GM23338 (cell line): Measurements from ENCODE around the gene FGF2.

ENCODE experiments used
- EZH2 ChIP-seq: fragments of 200-600 bp; sonication (generic); IDR thresholded peaks from one replicate; pipeline ENCODE4 v1.8.0; 2017; ENCODE audit warnings: antibody characterized with exemption, mild to moderate bottlenecking, low read depth; ENCODE audit not compliant: unreplicated experiment
- TF ChIP-seq, protein P1 (sequence below), 2 experiments: fragments of 200-600 bp in 1 of 2; sonication (generic) in 1 of 2; conservative IDR thresholded peaks; 2 replicates each; pipeline versions ENCODE4 v1.5.1 to v1.6.1; 2016 to 2017; ENCODE audit warnings: antibody characterized with exemption in 2 of 2, low read depth in 2 of 2, mild to moderate bottlenecking in 2 of 2, moderate library complexity in 1 of 2

DNA sequence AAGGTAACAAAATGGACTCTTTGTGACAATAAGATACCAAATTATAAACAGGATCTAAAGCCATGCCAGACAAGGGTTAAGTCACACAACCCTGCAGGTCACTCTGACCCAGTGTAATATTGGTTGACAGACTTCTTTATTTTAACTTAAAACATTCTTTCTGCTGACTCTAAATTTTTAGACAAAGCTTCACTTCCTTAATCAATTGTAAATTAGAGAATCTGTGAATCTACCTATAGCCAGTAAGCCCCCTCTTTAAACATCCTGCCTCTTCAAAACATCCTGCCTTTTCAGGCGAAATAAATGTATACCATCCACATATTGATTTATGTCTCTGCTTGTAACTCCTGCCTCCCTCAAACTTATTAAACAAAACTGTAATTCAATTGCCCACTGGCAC is 81.6 kb downstream of the FGF2 start:
- TF ChIP-seq, protein P1, sequence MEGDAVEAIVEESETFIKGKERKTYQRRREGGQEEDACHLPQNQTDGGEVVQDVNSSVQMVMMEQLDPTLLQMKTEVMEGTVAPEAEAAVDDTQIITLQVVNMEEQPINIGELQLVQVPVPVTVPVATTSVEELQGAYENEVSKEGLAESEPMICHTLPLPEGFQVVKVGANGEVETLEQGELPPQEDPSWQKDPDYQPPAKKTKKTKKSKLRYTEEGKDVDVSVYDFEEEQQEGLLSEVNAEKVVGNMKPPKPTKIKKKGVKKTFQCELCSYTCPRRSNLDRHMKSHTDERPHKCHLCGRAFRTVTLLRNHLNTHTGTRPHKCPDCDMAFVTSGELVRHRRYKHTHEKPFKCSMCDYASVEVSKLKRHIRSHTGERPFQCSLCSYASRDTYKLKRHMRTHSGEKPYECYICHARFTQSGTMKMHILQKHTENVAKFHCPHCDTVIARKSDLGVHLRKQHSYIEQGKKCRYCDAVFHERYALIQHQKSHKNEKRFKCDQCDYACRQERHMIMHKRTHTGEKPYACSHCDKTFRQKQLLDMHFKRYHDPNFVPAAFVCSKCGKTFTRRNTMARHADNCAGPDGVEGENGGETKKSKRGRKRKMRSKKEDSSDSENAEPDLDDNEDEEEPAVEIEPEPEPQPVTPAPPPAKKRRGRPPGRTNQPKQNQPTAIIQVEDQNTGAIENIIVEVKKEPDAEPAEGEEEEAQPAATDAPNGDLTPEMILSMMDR (conservative IDR thresholded peaks at IDR 0.05; ENCODE audit: low read depth in 2 of 2) = no peak
- TF ChIP-seq EZH2 = no peak
